HL-60 (cell line): ENCODE results near the gene EXOC4.

Experiments
- GABPA ChIP-seq: IDR thresholded peaks from 2 replicates; pipeline ENCODE4 v1.6.1; 2012; ENCODE audit warnings: low read depth
- POLR2AphosphoS5 ChIP-seq: IDR thresholded peaks from 2 replicates; pipeline ENCODE4 v1.6.1; 2012; ENCODE audit warnings: low read depth
- TF ChIP-seq, protein P1 (sequence below): IDR thresholded peaks from one replicate; pipeline ENCODE4 v1.5.1; 2011; ENCODE audit warnings: low read length, control low read depth, inconsistent platforms; ENCODE audit not compliant: insufficient read depth

DNA sequence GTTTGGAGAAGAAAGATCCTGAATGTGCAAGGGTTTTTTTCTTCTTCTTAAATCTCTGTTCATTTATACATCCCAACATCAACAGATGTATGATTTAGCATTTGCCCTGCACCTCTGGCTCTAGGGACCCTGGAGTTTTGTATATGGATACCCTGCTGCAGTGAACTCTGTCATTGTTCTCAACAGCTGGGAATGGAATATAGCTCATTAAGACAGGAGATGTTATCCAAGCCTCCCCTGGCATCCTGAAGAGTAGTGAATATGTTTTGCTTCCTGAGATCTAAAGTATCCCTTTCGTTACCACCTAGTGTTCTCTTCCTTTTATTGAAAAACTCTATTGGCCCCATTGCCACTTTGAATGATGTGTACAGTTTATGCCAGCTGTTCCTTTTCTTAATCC lies 275.9 kb downstream of the EXOC4 start:
- TF ChIP-seq, protein P1, sequence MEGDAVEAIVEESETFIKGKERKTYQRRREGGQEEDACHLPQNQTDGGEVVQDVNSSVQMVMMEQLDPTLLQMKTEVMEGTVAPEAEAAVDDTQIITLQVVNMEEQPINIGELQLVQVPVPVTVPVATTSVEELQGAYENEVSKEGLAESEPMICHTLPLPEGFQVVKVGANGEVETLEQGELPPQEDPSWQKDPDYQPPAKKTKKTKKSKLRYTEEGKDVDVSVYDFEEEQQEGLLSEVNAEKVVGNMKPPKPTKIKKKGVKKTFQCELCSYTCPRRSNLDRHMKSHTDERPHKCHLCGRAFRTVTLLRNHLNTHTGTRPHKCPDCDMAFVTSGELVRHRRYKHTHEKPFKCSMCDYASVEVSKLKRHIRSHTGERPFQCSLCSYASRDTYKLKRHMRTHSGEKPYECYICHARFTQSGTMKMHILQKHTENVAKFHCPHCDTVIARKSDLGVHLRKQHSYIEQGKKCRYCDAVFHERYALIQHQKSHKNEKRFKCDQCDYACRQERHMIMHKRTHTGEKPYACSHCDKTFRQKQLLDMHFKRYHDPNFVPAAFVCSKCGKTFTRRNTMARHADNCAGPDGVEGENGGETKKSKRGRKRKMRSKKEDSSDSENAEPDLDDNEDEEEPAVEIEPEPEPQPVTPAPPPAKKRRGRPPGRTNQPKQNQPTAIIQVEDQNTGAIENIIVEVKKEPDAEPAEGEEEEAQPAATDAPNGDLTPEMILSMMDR, result no peak
- TF ChIP-seq GABPA, result no peak
- no peak for TF ChIP-seq POLR2AphosphoS5
